ENCODE results near the gene CNEP1R1.

Gene CNEP1R1

DNA sequence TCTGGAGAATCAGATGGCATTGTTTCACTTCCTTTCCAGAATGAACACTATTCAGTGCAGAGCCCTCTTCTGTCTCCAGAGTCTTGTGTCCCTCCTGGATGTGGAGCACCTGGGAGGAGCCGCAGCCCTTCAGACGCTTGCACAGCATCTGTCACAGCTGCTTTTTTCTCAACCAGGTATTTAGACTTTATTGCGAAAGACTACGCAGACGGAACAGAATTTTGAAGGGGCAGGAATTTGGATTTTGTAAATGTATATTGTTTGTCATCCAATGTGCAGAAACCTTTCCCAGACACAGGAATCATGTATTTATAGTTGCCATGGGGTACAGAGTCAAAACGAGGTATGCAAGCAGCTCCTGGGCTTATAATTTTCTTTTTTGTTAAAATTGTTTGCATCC lies 61.2 kb downstream of the CNEP1R1 start:
- ATAC-seq (replicated peaks) (no peak), DNase-seq (no peak)
- no peaks in the 10 kb centered on the region for H3K9me3 Mint-ChIP-seq
- H3K27ac Mint-ChIP-seq: no peak overlapping the region
- no peak overlapping the region for H3K4me3 Mint-ChIP-seq
- no peaks in the 10 kb centered on the region for H3K4me1 Mint-ChIP-seq
- peaks cover 42 to 47% of the 10 kb centered on the region in 2 donors for H3K36me3 Mint-ChIP-seq
- no peaks in the 10 kb centered on the region for H3K27me3 Mint-ChIP-seq

All from stimulated activated naive B cell treated with anti-CD40 and anti-IgM and Interleukin-4, amounts not matched to agents 10 μg/mL and 1 μg/mL and 100 μg/mL, for 72 hours (primary cell).